A204.1 (cell line): ENCODE measurements around the gene ORMDL3.

Experiments used
- FAIRE-seq: peaks from 2 replicates; lab custom pipeline; 2012; peaks lifted over from hg19 to GRCh38; lab: Jason Lieb, UNC

Gene ORMDL3

GRCh38 chr17:39927101-39927928, at the start of gene ORMDL3, which contains the start of gene LRRC3C:
ORMDL3 (minus strand) TSS chr17:39927601; CDS start chr17:39924203, 3,398 bp downstream.
LRRC3C (plus strand) TSS chr17:39927732; CDS start chr17:39941524, 13,792 bp downstream.
- peak; percentile 91 for FAIRE-seq

GRCh38 chr17:39975801-39976200, 48.4 kb upstream of the ORMDL3 start:
- FAIRE-seq: no peak

GRCh38 chr17:39974433-39974832, 47.0 kb upstream of the ORMDL3 start:
- FAIRE-seq: no peak

- FAIRE-seq: no peak
Observed at GRCh38 chr17:39973496-39973895, 46.1 kb upstream of the ORMDL3 start.

GRCh38 chr17:39972271-39972670, 44.9 kb upstream of the ORMDL3 start:
- no peak for FAIRE-seq

- FAIRE-seq: no peak
Observed at GRCh38 chr17:39971076-39971603, 43.7 kb upstream of the ORMDL3 start.

- FAIRE-seq: no peak
Observed at GRCh38 chr17:39970157-39970692, 42.8 kb upstream of the ORMDL3 start.

- FAIRE-seq: no peak
Observed at GRCh38 chr17:39969375-39969774, 42.0 kb upstream of the ORMDL3 start.

- no peak for FAIRE-seq
Observed at GRCh38 chr17:39968761-39969160, 41.4 kb upstream of the ORMDL3 start.

- no peak for FAIRE-seq
Observed at GRCh38 chr17:39966771-39967170, 39.4 kb upstream of the ORMDL3 start.

GRCh38 chr17:39965017-39965699, 37.8 kb upstream of the ORMDL3 start:
- no peak for FAIRE-seq

- FAIRE-seq: no peak
Observed at GRCh38 chr17:39963829-39964228, 36.4 kb upstream of the ORMDL3 start.

GRCh38 chr17:39962642-39963220, 35.3 kb upstream of the ORMDL3 start, which contains the start of gene GSDMA:
GSDMA (plus strand) TSS chr17:39963004; CDS start chr17:39965688, 2,684 bp downstream.
- FAIRE-seq: no peak

GRCh38 chr17:39960524-39961041, 33.2 kb upstream of the ORMDL3 start:
- no peak for FAIRE-seq

GRCh38 chr17:39955726-39956225, 28.4 kb upstream of the ORMDL3 start:
- FAIRE-seq: no peak

GRCh38 chr17:39954876-39955275, 27.5 kb upstream of the ORMDL3 start:
- FAIRE-seq: no peak

- FAIRE-seq: no peak
Observed at GRCh38 chr17:39953471-39953888, 26.1 kb upstream of the ORMDL3 start.

GRCh38 chr17:39952680-39953470, 25.5 kb upstream of the ORMDL3 start:
- FAIRE-seq: no peak

GRCh38 chr17:39951924-39952679, 24.7 kb upstream of the ORMDL3 start:
- FAIRE-seq: no peak

- FAIRE-seq: no peak
Observed at GRCh38 chr17:39950871-39951348, 23.5 kb upstream of the ORMDL3 start.
